Airway epithelial cell (primary cell): ENCODE results near the gene KRT222. TPM values are rescaled to one million over a fixed set of nuclear protein-coding genes. Genes with fewer than 3 reads are reported as not detected.

Source experiments
- total RNA-seq: library from RNA; depleted of rRNA; stranded (reverse); fragments of >200 nt; gene quantifications from 2 replicates; pipeline ENCODE4 v1.2.3, GENCODE V29; 2015

Gene KRT222
- total RNA-seq = not detected in 2 replicates

GRCh38 chr17:40664582-40665333, at the start of gene KRT222:
Gene KRT222, minus strand, starts transcription at chr17:40665177. Its CDS starts 78 bp downstream, at chr17:40665099.

GRCh38 chr17:40703652-40704051, 38.7 kb upstream of the KRT222 start, which contains the start of gene KRT24:
Gene KRT24, minus strand, starts transcription at chr17:40703752. Its CDS starts 59 bp downstream, at chr17:40703693.

DNA sequence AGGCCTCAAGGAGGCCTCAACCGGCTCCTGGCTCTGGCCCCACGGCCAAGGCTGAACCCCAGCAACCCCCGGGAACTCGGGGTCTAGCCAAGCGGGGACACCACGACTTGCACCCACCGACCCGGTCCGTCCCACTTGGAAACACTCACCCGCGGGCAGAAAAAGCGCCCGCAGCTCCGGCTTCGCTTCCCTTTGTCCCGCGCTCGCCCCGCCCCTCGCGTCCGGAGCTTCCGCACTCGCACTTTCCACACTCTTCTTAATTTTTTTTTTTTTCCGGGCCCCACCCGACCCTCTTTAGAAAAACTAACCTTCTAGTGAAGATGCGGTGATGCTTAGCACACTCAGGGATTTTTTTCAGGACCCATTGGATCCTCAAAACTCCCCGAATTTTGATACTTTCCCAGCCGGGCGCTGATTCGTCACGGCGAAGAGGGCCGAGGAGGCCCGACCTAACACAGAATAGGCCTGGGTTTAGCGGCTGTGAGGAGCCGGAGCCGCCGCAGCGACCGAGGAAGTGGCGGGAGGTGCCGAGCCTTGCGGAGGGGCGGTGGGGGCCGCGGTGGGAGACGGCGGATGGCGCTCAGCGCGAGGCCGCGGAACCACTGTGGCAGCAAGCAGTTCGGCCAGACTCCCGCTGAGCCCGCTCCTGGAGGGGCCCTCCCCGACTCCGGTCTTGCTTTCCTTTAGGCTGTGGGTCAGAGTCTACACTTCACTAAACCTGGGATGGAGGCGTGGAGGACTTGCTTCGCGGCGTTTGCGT, 17.2 kb downstream of the KRT222 start, which contains the start of gene SMARCE1:
Gene SMARCE1, minus strand, starts transcription at position 195 of the 760 bp plus-strand sequence. CDS start 2,016 bp downstream, outside the sequence.

Other genes with a start within 250 kb of the KRT222 start
- gene TOP2A, start 247.3 kb downstream of the KRT222 start, total RNA-seq = 89.1 and 102 TPM in 2 replicates
- gene IGFBP4, start 221.7 kb downstream of the KRT222 start, total RNA-seq = 33.6 and 35.5 TPM in 2 replicates
- gene TNS4, start 163.6 kb downstream of the KRT222 start, total RNA-seq = 179 and 332 TPM in 2 replicates
- not detected in 2 replicates for gene CCR7, start 99.7 kb downstream of the KRT222 start, total RNA-seq
- gene SMARCE1, start 17.4 kb downstream of the KRT222 start, total RNA-seq = 81.3 and 87.2 TPM in 2 replicates
- gene KRT24, start 38.6 kb upstream of the KRT222 start, total RNA-seq = 1.5 and 2.5 TPM in 2 replicates
- gene KRT25, start 90.2 kb upstream of the KRT222 start, total RNA-seq = not detected in 2 replicates
- not detected in 2 replicates for gene KRT26, start 107.0 kb upstream of the KRT222 start, total RNA-seq
- not detected in 2 replicates for gene KRT27, start 117.4 kb upstream of the KRT222 start, total RNA-seq
- gene KRT28, start 134.8 kb upstream of the KRT222 start, total RNA-seq = not detected in 2 replicates
- 59.0 and 68.3 TPM in 2 replicates for gene KRT10, start 157.4 kb upstream of the KRT222 start, total RNA-seq
- not detected in 2 replicates for gene KRT12, start 202.0 kb upstream of the KRT222 start, total RNA-seq
- not detected in 2 replicates for gene KRT20, start 220.1 kb upstream of the KRT222 start, total RNA-seq